Measurements from ENCODE around the gene CLEC16A.
"Not testable (repeated sequence)": the region's sequence is repeated elsewhere in the genome, so short reads cannot be mapped to it uniquely, and the experiment has no call there.

Gene CLEC16A

DNA sequence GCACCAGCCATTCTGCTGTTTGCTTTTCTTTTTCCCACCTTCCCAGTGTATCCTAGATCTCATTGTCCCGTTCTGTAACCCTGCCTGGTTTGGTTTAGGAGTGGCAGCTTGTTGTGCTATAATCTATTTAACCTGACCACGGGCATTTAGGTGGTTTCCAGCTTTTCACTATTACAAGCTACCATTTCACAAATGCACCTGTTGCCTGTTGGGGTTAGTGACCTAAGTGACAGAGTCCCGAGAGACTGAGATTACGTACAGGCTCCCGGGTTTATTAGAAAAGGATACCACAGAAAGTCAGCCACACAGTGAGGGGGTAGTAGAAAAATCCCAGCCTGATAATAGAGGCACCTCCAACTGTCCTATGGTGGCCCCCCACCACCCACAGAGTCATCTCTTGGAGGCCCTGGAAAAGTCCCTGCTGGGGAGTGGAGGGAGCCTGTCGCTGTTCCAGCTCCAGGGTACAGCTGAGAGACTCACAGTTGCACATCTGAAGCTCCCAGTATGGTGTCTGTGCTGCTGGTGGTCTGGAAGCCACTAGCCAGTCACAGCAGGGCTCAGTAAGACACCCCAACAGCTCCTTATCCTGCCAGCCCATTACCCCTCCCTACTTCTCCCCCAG lies 21.2 kb downstream of the CLEC16A start:
- DNase-seq (ENCODE audit: extremely low read depth in 1 of 2, low read depth in 1 of 2) = no peak

DNA sequence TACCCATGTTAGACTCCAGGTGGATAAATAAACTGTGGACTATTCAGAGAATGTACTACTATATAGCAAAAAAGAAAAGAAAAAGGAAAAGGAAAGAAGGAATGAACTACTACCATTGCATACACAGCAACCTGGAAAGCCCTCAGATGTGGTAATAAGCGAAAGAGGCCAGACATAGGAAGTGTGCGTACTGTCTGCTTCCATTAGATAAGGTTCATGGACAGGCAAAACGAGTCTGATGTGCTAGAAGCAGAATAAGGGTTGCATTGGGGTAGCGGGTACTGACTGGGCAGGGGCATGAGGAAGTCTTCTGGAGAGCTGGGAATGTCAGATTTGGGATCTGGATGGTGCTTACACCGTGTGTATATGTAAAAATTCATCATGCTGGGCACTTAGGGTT lies 21.8 kb downstream of the CLEC16A start:
- DNase-seq (ENCODE audit: extremely low read depth in 1 of 2, low read depth in 1 of 2) = no peak

DNA sequence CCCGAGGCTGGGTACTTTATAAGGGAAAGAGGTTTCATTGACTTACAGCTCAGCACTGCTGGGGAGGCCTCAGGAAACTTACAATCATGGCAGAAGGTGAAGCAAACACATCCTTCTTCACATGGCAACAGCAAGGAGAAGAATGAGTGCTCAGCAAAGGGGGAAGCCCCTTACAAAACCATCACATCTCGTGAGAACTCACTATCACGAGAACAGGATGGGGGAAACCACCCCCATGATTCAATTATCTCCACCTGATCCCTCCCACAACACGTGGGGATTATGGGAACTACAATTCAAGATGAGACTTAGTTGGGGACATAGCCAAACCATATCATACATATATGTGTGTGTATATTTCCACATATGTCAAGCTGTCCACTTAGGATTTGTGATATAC lies 22.2 kb downstream of the CLEC16A start:
- DNase-seq (ENCODE audit: extremely low read depth in 1 of 2, low read depth in 1 of 2) = not testable (repeated sequence)

DNA sequence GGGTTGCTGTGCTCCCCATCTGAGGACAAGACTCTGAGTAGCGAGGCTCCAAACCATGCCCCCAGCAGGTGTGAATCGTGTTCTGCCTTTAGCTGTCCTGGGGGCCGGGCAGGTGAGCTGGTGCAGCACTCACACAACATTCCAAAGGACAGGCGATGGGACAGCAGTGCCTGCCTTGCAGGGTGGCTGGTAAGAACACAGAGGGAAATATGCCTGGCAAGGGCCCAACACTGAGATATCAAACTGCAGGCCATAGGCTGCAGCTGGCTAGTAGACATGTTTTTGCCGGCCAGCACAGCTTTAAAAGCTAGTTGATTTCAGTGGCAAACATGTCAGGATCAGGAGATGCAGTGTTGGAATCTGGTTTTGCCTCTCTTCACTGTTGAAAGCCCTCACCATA lies 23.6 kb downstream of the CLEC16A start:
- no peak for DNase-seq (ENCODE audit: extremely low read depth in 1 of 2, low read depth in 1 of 2)

DNA sequence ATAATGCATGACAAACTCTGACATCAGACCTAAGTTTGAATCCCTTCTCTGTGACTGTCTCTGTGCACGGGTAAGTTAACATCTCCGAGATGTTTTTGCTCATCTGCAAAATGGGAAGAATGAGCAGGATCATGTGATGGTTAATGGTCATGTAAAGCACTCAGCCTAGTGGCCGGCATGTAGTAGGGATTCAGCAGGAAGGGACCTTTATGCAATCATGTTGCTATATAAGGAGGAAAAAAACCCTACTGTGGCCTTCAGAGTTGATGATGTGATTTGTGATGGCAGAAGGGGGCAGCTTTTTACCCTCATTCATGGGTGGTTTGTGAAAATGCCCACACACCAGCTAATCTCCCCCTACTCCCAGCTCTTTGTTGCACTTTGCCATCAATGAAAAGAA lies 24.1 kb downstream of the CLEC16A start:
- no peak for DNase-seq (ENCODE audit: extremely low read depth in 1 of 2, low read depth in 1 of 2)

DNA sequence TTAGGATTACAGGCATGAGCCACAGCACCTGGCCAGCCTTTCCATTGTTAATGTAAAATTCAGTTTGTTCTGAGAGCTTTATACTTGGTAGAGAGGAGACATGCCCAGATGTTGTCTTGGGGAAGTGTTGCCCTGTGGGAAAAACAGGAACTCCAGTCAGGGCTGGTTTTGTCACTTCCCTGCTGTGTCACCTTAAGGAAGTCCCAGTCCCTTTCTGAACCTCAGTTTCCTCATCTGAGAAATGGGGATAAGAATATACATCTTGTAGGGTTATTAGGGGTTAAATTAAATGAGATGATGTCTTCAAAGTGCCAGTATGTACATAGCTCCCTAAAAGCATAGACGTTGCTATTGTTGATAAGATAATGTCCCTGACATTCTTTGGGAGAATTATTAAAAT lies 25.3 kb downstream of the CLEC16A start:
- DNase-seq (ENCODE audit: extremely low read depth in 1 of 2, low read depth in 1 of 2) = no peak

DNA sequence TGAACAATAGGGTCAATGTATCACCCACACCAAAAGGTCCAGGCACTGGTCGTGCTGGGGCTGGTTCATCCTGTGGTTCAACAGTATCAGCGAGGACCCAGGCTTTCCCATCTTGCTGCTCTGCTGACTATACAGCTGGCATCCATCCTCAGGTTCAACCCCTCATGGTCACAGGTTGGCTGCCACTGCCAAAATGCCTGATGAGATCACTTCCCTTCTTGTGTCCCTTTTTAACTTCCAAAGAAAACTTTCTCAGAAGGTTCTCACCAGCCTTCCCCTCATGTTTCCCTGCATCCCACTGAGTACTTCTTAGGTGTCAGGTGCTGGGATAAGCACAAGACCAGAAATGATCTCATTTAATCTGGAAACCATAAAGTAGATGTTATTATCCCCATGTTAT lies 25.7 kb downstream of the CLEC16A start:
- no peak for DNase-seq (ENCODE audit: extremely low read depth in 1 of 2, low read depth in 1 of 2)

DNA sequence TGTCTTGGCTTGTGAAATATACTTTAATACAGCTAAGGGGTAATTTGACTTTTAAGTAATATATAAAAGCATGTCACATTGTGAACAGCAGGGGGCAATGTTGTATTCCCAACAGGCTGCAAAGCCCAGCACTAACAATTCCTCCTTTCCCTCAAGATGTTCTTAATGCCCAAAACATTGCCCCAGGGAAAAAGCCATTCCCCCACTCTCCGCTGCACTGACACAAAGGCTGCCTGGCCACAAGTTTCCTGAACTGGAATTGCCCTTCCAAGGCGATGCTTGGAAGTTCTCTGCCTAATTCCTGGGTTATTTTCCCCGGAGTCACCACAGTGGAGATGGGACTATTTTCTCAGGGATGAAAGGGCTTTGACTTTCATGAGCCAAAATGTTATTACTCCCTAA lies 27.2 kb downstream of the CLEC16A start:
- DNase-seq (ENCODE audit: extremely low read depth in 1 of 2, low read depth in 1 of 2) = no peak

DNA sequence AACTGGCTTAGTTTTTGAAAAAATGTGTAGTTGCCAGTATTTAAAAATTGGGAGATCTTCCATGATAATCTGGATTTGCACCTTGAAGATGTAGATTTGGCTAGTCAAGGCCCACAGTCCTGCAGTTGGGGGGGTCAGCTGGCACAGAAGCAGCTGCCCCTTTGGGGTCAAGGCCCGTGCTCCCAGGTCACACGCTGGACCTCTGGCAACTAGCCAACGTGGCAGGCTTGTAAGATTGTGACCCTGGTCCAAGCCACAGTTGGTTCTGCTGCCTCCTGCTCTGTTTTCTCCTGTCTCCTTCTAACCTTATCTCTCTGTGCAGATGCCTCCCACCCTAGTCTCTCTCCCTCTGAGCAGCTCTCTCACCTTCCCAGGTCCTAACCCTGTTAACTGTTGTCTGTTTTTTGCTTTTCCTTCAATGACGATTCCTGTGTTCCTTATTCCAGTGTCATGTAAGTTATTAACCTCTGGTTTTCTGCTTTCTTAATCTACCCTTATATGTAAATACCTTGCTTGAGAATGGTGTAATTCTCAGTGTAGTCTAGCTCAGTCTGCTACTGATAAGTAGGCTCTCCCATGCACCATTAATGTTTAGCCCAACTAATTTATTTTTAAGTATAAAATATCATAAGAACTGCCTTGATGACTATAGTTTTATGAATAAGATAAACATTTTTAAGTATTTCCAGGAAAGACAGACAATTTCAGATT lies 27.9 kb downstream of the CLEC16A start:
- DNase-seq (ENCODE audit: extremely low read depth in 1 of 2, low read depth in 1 of 2) = no peak

DNA sequence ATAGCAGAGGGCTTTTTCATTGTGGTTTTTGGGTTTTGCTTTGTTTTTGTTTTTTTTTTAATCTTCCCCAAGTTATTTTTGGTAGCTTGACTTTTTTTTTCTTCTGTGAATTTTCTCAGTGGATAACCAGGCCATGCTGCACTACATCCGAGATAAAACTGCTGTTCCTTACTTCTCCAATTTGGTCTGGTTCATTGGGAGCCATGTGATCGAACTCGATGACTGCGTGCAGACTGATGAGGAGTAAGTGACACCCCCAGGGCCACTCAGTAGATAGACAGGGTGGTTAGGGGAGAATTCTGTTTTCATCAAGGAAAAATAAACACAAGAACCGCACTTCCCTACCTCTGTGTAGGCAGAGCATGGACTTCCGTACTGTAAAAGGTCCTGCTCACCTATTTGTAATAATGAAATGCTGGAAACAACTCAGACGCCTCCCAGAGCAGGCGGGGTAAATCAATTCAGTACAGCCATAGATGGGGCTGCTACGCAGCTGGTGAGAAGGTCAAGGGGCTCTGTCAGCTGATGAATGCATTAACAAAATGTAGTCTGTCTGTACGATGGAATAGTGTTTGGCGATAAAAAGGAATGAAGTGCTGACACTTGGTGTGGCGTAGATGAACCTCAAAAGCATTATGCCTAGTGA lies 28.6 kb downstream of the CLEC16A start:
- no peak for DNase-seq (ENCODE audit: extremely low read depth in 1 of 2, low read depth in 1 of 2)

DNA sequence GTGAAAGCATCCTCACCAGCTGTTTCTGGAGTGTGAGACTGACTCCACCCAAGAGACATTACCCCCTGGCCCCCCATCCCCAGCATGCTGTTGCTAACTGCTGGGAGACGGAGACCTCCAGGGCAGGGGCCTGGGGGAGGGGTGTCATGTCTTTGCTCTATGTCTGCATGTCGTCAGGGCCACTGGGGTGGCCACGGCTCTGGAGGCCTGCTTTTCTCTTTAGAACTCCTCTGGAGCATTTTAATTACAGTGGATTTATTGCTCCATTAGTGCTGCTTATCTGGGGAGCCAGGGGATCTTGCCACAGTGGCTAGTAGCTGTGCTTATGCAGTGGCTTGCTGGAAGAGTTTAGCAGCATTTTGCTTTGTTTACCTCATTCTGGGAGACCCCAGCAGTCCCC lies 32.3 kb downstream of the CLEC16A start:
- no peak for DNase-seq (ENCODE audit: extremely low read depth in 1 of 2, low read depth in 1 of 2)

DNA sequence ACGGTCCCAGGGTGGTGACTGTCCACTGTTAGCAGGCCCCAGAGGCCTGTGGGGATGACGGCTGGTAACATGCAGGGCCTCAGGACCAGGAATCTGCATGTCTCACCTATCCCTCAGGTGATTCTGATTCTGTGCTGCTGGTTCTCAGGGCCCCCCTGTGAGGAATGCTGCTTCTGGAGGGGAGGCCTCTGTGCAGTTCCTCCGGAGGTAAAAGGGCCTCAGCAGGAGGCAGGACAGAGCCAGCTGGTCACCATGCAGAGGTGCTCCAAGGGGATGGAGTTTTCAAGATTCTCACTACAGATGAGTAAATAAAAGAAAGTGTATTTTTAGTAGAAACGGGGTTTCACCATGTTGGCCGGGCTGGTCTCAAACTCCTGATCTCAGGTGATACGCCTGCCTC lies 33.8 kb downstream of the CLEC16A start:
- DNase-seq (ENCODE audit: extremely low read depth in 1 of 2, low read depth in 1 of 2) = no peak

DNA sequence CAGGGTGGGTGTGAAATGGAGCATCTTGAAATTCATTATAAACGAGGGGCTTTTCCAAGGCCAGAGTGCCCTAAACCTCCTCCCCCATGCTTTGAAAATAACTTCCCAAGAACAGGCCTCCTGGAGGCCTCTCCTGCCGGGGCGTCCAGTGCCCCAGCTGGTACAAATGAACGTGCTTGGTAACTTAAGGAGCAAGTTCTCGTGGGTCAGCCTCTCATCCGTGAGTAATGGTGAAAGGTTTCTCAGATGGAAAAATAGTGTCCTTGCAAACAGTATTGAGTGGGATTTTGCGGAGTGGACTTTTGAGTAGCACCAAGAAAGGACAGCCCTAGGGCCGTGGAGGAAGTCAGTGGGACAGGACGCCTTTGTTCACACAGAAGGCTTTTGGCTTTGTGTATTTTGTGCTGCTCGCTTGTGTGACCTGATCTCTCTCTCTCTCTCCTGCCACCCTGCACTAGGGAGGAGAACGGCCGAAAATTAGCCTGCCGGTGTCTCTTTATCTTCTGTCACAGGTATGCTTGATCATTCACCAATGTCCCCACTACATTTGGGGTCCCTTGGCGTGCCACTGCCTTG lies 34.6 kb downstream of the CLEC16A start:
- DNase-seq (ENCODE audit: extremely low read depth in 1 of 2, low read depth in 1 of 2) = no peak

DNA sequence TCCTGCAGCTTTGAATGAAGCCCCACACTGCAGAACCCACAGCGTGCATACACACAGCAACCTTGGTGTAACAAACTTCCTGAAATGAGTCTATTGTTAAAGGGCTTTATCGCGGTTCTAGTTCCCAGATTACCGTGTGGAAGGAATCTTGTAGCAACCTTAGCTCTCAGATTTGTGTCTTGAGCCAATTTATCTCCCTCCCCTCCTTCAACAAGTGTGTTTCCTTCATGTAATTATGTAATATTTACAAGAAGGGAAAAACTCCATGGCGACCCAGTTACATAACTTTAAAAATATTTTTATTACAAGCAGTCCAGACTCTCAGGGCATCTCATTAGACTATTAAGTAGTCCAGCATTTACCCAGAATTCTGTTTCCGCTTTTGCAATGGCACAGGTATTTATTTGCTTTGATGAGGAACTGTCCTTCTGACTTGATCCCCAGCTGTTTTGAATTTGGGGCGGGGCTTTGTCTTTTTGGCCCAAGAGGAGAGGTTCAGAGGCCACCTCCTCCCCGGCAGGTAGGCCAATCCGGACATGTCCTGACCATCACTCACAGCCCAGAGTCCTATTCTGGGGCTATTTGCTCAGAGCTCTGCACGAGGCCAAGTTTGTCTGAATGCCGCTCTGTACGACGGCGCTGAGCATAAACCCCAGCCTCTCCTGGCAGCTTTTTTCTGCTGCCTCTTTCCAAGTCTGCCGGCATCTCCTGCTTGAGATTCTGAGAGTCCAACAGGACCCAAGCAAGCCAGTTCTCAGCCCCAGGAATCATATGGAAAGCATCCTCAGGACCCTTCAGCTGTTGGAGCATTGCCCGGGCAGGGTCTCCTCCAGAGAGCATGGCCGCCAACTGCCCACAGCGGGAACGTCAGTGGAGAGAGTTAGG lies 35.6 kb downstream of the CLEC16A start:
- DNase-seq (ENCODE audit: extremely low read depth in 1 of 2, low read depth in 1 of 2) = no peak

DNA sequence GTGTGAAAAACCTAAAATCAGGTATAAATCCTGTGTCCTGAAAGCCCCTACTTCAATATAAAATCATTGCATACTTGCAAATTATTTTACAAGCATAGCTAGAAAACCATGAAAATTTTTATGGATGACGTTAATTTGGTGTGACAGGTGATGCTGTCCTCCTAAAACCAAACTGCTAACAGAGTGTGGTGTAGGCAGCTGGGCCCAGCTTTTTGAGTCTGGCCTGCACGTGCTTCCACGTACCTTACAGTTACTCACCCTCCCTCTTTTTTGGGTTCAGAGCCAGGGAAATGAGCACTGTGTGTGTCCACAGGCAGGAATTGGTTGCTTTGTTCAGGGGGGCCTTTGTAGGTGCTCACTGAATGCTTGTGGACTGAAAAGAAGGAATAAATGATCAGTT lies 36.4 kb downstream of the CLEC16A start:
- DNase-seq (ENCODE audit: extremely low read depth in 1 of 2, low read depth in 1 of 2) = no peak

DNA sequence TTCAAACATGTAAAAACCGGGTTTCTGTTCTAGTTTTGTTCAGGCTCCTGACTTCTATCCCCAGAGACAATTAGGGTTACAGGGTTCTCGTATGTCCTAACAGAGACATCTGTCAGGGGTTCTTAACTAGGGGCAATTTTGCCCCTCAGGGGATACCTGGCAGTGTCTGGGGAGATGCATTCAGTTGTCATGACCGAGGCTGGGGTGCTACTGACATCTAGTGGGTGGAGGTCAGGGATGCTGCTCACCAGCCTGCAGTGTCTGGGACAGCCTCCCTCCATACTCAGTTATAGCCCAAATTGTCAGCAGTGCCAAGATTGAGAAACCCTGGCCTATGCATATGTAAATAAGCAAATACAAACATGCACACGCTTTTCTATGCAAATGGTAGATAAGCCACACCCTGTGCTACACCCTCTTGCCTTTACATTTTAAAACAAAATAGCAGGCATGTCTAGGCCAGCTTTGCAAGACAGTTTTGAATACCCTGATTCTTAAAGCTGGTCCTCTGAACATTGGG lies 37.4 kb downstream of the CLEC16A start:
- DNase-seq (ENCODE audit: extremely low read depth in 1 of 2, low read depth in 1 of 2) = no peak

DNA sequence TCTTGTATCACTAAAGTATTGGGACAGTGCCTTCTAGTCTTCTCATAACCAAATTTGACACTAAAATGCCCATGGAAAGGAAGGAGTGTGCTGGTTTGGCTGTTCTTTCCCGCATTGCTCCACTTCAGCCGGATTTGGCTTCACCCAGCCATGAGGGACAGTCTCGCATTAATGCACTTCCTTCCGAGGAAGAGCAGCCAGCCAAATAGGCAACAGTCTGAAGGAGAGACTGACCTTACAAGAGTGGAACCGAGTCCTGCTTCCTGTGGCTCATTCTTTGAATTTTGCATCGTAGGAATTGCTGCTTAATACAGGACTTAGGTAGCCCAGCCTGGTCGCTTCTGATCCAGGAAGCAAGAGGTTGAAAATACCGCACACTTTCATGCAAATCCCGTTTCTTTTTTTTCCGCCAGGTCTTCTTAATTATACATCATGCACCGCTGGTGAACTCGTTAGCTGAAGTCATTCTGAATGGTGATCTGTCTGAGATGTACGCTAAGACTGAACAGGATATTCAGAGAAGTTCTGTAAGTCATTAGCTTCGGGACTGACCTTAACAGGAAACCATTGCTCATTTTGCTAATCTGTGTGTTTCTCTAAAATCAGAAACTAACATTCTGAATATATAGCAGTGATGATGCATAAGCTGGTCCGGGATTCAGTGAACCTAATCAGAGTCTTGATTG lies 38.2 kb downstream of the CLEC16A start:
- no peak for DNase-seq (ENCODE audit: extremely low read depth in 1 of 2, low read depth in 1 of 2)

DNA sequence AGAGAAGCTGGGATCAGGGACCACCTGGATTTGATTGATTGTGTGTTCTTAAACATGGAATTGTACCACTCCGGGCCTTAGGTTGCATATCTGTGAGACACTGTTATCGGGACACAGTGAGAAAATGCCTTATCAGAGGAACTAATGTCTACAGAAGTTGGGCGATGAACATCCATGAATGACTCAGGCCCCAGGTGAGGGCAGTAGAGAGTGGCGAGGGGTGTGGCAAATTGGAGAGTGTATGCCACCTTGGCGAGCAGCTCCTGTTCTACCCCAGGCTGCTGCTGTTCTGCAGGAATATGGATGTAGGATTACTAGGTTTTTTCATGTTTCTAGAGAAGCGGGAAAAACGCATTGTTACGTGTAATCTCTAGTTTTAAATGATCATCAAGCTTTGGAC lies 38.8 kb downstream of the CLEC16A start:
- DNase-seq (ENCODE audit: extremely low read depth in 1 of 2, low read depth in 1 of 2) = no peak

DNA sequence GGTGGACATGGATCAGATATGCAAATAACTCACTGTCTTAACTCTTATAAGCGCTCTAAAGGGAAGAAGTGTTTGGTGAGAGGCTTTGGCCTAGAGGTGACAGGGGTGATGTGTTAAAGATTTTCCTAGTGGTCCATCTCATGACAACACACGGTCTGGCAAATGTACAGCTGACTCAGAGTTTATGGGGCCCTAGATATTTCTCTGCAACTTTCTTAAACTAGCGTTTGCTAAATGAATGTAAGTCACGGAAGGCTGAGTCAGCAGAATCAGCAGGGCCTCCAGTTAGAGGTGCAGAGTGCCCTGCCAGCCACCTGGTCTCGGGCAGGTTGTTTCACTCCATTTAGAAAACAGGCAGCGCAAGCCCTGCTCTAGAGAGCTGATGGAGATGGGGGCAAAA lies 40.1 kb downstream of the CLEC16A start:
- no peak for DNase-seq (ENCODE audit: extremely low read depth in 1 of 2, low read depth in 1 of 2)

All from activated CD8-positive, alpha-beta memory T cell treated with anti-CD3 and anti-CD28 coated beads for 1 hour (primary cell).